Measurements from ENCODE around the gene KIAA0930. TPM values are rescaled to one million over a fixed set of nuclear protein-coding genes. Genes with fewer than 3 reads are reported as not detected.

The KIAA0930 gene
- total RNA-seq, 3 donors from 2014 or later, result 29.4 to 45.3 (median 35.1) TPM

DNA sequence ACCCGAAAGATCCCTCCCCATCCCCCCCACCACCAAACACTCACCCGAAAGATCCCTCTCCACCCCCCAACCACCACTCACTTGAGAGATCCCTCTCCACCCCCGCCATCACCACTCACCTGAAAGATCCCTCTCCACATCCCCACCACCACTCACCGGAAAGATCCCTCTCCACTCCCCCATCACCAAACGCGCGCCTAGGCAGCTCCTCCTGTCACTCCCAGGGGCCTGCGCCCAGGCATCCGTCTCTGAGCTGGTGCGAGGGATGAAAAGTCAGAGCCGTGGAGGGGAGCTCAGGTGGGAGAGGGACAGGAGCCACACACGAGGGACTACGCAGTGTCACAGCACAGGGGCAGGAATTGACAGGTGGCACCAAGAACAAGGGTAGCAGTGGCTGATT lies 11.5 kb downstream of the KIAA0930 start:
- Histone ChIP-seq H3K4me3 (no peak overlapping the region), H3K9me3 (no peaks in the 10 kb centered on the region), H3K27ac (no peak overlapping the region), H3K36me3 (no peaks in the 10 kb centered on the region), H3K4me1 (peaks cover 0 to 3% of the 10 kb centered on the region in 2 donors), H3K27me3 (no peaks in the 10 kb centered on the region)
- TF ChIP-seq POLR2AphosphoS5 (IDR thresholded peaks at IDR 0.05) (no peak), POLR2A (IDR thresholded peaks at IDR 0.05) (no peak)
- TF ChIP-seq, protein P1, sequence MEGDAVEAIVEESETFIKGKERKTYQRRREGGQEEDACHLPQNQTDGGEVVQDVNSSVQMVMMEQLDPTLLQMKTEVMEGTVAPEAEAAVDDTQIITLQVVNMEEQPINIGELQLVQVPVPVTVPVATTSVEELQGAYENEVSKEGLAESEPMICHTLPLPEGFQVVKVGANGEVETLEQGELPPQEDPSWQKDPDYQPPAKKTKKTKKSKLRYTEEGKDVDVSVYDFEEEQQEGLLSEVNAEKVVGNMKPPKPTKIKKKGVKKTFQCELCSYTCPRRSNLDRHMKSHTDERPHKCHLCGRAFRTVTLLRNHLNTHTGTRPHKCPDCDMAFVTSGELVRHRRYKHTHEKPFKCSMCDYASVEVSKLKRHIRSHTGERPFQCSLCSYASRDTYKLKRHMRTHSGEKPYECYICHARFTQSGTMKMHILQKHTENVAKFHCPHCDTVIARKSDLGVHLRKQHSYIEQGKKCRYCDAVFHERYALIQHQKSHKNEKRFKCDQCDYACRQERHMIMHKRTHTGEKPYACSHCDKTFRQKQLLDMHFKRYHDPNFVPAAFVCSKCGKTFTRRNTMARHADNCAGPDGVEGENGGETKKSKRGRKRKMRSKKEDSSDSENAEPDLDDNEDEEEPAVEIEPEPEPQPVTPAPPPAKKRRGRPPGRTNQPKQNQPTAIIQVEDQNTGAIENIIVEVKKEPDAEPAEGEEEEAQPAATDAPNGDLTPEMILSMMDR (IDR thresholded peaks at IDR 0.05), result no peak
- intact Hi-C loops (cut with DNase I; ENCODE audit: low total_unique reads), result no loop called here
- DNase-seq (ENCODE audit: low spot score in 2 of 2), result no peak

DNA sequence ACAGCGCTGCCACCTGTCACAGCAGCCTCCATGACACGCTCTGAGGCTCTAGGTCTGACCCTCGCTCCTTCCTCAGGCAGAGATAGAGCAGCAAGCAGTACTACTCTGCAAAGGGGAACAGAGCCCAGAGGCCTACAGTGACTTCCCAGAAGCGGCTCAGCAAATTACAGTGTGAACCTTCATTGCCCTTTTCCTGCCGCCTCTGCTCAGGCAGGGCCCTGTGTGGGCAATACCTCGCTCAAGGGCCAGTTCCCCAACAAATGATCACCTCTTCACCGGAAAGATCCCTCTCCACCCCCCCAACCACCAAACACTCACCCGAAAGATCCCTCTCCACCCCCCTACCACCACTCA lies 12.3 kb downstream of the KIAA0930 start:
- Histone ChIP-seq H3K9me3 (no peaks in the 10 kb centered on the region), H3K27ac (peak overlapping the region in 1 of 2 donors; percentile 40), H3K4me1 (peaks cover 0 to 3% of the 10 kb centered on the region in 2 donors), H3K4me3 (no peak overlapping the region), H3K36me3 (no peaks in the 10 kb centered on the region), H3K27me3 (no peaks in the 10 kb centered on the region)
- DNase-seq (ENCODE audit: low spot score in 2 of 2), result no peak
- TF ChIP-seq POLR2AphosphoS5 (IDR thresholded peaks at IDR 0.05), result no peak
- intact Hi-C loops (cut with DNase I; ENCODE audit: low total_unique reads), result no loop called here

DNA sequence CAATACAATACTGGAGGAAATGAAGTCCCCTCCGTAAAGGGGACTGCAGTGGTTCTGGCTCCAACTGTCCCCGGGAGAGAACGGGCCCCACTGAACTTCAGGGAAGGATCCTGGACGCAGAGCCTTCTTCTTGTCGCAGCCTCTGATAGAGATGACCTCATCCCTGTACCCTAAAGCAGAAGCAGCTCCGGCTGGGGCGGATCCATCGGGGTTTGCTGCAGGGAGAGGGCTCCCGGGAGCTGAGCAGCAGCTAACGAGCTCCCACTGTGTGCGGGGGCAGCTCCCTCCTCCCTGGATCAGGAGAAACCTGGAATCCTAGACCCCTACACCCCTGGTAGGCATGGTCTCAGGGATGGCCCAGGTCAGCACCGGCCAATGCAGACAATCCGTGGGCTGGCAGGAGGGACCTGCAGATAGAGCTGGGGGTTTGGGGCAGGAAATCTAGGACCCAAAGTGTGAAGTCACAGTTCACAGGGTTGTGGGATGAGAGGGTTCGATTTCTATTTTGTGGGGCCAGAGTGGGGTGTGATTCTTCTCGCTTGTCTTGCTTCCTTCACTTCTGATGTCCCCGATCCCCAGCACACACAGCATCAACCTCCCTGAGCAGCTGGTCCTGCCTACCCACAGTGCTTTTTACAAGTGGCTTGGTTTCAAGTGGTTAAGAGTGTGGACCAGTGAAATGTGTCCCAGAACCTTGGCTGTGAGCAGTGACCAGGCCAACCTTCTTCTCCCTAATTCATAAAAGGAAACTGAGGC lies 12.9 kb downstream of the KIAA0930 start:
- peaks cover 0 to 3% of the 10 kb centered on the region in 2 donors for H3K4me1 ChIP-seq

GRCh38 chr22:45226503-45227186 lies 14.0 kb downstream of the KIAA0930 start:
- H3K9me3 ChIP-seq, result no peaks in the 10 kb centered on the region
- H3K4me3 ChIP-seq, result no peak overlapping the region
- H3K36me3 ChIP-seq, result no peaks in the 10 kb centered on the region
- peak in 1 of 2 donors; percentile 48 for DNase-seq (ENCODE audit: low spot score in 2 of 2)
- H3K27ac ChIP-seq, result peak overlapping the region; percentile 73 to 89
- H3K4me1 ChIP-seq, result no peaks in the 10 kb centered on the region
- no peaks in the 10 kb centered on the region for H3K27me3 ChIP-seq
- intact Hi-C loops (cut with DNase I; ENCODE audit: low total_unique reads), result no loop called here
- TF ChIP-seq POLR2A (IDR thresholded peaks at IDR 0.05) (no peak), POLR2AphosphoS5 (IDR thresholded peaks at IDR 0.05) (peak in 1 of 3 donors; percentile 12)

More for the DNA sequence above, 12.9 kb downstream of the KIAA0930 start:
- TF ChIP-seq POLR2A (IDR thresholded peaks at IDR 0.05), result no peak
- no peak for TF ChIP-seq POLR2AphosphoS5 (IDR thresholded peaks at IDR 0.05)
- TF ChIP-seq, protein P1 (IDR thresholded peaks at IDR 0.05), result no peak
- Histone ChIP-seq H3K36me3 (no peaks in the 10 kb centered on the region), H3K9me3 (no peaks in the 10 kb centered on the region), H3K27me3 (no peaks in the 10 kb centered on the region), H3K27ac (peak overlapping the region in 1 of 2 donors; percentile 89), H3K4me3 (no peak overlapping the region)
- no peak for DNase-seq (ENCODE audit: low spot score in 2 of 2)
- intact Hi-C loops (cut with DNase I; ENCODE audit: low total_unique reads), result no loop called here

DNA sequence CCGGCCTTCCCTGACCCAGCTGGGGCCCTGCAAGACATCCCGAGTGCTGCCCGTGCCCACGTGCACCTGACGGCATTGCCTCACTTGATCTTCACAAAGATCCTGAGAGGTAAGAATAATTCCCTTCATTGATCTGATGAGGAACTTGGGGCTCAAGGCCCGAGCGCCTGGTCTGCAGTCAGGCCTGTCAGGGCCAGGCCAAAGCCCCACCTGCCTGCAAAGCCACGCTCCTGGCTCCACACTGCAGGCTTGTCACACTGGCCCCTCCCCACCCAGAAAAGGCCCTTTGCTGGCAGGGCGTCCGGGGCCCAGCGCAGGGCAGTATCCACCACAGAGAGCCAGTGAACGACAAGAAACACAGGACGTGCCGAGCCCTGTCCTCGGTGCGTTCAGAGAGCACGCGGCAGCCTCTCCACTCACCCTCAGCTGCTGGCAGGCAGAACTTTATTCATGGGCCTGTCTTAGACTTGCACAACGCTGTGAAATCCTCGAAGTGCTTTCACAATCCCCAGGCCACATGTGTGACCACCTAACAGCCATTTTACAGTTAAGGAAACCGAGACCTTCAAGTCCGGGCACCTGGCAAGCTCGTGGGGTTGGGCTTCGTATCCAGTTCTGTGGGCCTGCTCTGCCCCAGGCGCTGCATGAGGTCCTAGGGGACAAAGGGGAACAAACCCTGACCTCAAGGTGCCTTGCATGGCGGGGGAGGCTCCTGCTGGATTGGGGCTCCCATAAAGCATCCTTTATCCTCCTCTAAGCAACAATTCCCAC lies 14.8 kb downstream of the KIAA0930 start:
- TF ChIP-seq, protein P1 (IDR thresholded peaks at IDR 0.05), result no peak
- TF ChIP-seq POLR2A (IDR thresholded peaks at IDR 0.05) (no peak), POLR2AphosphoS5 (IDR thresholded peaks at IDR 0.05) (peak; percentile 53 to 91 (median 60))
- intact Hi-C loops (cut with DNase I; ENCODE audit: low total_unique reads), result no loop called here
- Histone ChIP-seq H3K27me3 (no peaks in the 10 kb centered on the region), H3K27ac (peak overlapping the region; percentile 73 to 89), H3K9me3 (no peaks in the 10 kb centered on the region), H3K4me1 (no peaks in the 10 kb centered on the region), H3K4me3 (no peak overlapping the region), H3K36me3 (no peaks in the 10 kb centered on the region)
- DNase-seq (ENCODE audit: low spot score in 2 of 2), result peak in 1 of 2 donors; percentile 57

Measured in breast epithelium (tissue), 4 donors.